Parathyroid adenoma (tissue), 2 donors: Measurements from ENCODE around the gene RASAL2.

ENCODE experiments used
- H2AFZ ChIP-seq: fragments of 300-600 bp; sonication (generic); one replicate; pipeline ENCODE4 v1.7.0; 2017; ENCODE audit warnings: antibody characterized with exemption, mild to moderate bottlenecking
- H3K27ac ChIP-seq: fragments of 300-600 bp; sonication (generic); one replicate; pipeline ENCODE4 v1.7.0; 2017
- H3K27me3 ChIP-seq: fragments of 300-600 bp; sonication (generic); one replicate; pipeline ENCODE4 v1.7.0; 2017; ENCODE audit warnings: low read length; ENCODE audit not compliant: control insufficient read depth, insufficient read depth
- H3K36me3 ChIP-seq: fragments of 300-600 bp; sonication (generic); one replicate; pipeline ENCODE4 v1.7.0; 2017; ENCODE audit warnings: low read length; ENCODE audit not compliant: control insufficient read depth, insufficient read depth
- H3K4me1 ChIP-seq: fragments of 300-600 bp; sonication (generic); one replicate; pipeline ENCODE4 v1.7.0; 2017; ENCODE audit warnings: control low read depth
- H3K4me2 ChIP-seq: fragments of 300-600 bp; sonication (generic); one replicate; pipeline ENCODE4 v1.7.0; 2017; ENCODE audit warnings: low read length
- H3K4me3 ChIP-seq: fragments of 300-600 bp; sonication (generic); one replicate; pipeline ENCODE4 v1.7.0; 2017; ENCODE audit warnings: low read depth, low read length
- H3K79me2 ChIP-seq: fragments of 300-600 bp; sonication (generic); one replicate; pipeline ENCODE4 v1.7.0; 2017; ENCODE audit warnings: control low read depth
- H3K9ac ChIP-seq: fragments of 300-600 bp; sonication (generic); one replicate; pipeline ENCODE4 v1.7.0; 2017; ENCODE audit warnings: mild to moderate bottlenecking
- H3K9me3 ChIP-seq: fragments of 300-600 bp; sonication (generic); one replicate; pipeline ENCODE4 v1.7.0; 2017; ENCODE audit warnings: low read length; ENCODE audit not compliant: control insufficient read depth
- TF ChIP-seq, protein P1 (sequence below): fragments of 300-600 bp; sonication (generic); IDR thresholded peaks from one replicate; pipeline ENCODE4 v1.7.0; 2017; ENCODE audit warnings: antibody characterized with exemption, mild to moderate bottlenecking
- donor health status: primary hyperparathyroidism.

Gene RASAL2

DNA sequence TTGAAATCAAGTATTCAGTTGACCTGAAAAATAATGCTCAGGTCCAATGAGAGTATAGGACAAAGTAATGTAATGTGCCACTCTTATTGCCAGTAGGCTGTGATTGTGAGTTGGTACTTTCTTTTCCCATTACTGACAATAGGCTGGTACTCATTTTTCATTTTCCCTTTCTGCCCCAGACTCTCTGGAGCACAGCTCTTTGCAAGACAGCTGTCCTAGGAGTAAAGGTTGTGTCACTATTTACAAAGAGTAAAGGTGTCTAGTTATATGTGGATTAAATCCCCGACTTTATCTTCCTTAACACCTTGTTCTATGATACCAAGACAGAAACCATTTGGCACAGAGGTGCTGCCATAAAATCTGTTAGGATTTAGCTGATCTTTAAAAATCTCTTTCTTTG, 32.3 kb upstream of the RASAL2 start:
- Histone ChIP-seq H3K4me3 (no peak overlapping the region), H3K27ac (no peak overlapping the region), H3K27me3 (no peaks in the 10 kb centered on the region), H3K9me3 (no peaks in the 10 kb centered on the region), H3K4me1 (no peaks in the 10 kb centered on the region), H3K79me2 (no peaks in the 10 kb centered on the region), H3K4me2 (no peak overlapping the region), H3K9ac (no peak overlapping the region), H3K36me3 (no peaks in the 10 kb centered on the region), H2AFZ (no peak overlapping the region)
- TF ChIP-seq, protein P1, sequence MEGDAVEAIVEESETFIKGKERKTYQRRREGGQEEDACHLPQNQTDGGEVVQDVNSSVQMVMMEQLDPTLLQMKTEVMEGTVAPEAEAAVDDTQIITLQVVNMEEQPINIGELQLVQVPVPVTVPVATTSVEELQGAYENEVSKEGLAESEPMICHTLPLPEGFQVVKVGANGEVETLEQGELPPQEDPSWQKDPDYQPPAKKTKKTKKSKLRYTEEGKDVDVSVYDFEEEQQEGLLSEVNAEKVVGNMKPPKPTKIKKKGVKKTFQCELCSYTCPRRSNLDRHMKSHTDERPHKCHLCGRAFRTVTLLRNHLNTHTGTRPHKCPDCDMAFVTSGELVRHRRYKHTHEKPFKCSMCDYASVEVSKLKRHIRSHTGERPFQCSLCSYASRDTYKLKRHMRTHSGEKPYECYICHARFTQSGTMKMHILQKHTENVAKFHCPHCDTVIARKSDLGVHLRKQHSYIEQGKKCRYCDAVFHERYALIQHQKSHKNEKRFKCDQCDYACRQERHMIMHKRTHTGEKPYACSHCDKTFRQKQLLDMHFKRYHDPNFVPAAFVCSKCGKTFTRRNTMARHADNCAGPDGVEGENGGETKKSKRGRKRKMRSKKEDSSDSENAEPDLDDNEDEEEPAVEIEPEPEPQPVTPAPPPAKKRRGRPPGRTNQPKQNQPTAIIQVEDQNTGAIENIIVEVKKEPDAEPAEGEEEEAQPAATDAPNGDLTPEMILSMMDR: no peak

DNA sequence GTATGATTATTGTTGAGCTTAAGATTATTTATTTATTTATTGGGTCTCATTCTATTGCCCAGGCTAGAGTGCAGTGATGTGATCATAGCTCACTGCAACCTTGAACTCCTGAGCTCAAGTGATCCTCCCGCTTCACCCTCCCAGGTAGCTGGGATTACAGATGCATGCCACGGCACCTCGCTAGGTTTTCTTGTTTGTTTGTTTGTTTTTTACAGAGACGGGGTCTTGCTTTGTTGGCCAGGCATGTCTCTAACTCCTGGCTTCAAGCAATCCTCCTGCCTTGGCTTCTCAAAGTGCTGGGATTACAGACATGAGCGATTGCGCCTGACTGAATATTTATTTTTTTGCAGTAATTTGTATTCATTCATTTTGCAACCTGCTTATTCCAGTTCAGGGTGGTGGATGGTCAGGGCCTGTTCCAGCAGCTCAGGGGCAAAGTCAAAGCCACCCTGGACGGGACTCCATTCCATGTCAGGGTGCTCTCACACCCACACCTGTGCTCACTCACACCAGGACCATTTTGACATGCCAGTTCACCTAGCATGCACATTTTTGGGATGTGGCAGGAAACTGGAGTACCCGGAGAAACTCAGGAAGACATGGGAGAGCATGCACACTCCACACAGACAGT, 29.6 kb upstream of the RASAL2 start:
- no peak overlapping the region for H3K27ac ChIP-seq
- no peak overlapping the region for H3K4me2 ChIP-seq
- H3K4me1 ChIP-seq: no peaks in the 10 kb centered on the region
- TF ChIP-seq, protein P1: no peak
- no peaks in the 10 kb centered on the region for H3K36me3 ChIP-seq
- no peak overlapping the region for H2AFZ ChIP-seq
- H3K79me2 ChIP-seq: no peaks in the 10 kb centered on the region
- no peak overlapping the region for H3K9ac ChIP-seq
- no peak overlapping the region for H3K4me3 ChIP-seq
- H3K9me3 ChIP-seq: no peaks in the 10 kb centered on the region
- no peaks in the 10 kb centered on the region for H3K27me3 ChIP-seq

DNA sequence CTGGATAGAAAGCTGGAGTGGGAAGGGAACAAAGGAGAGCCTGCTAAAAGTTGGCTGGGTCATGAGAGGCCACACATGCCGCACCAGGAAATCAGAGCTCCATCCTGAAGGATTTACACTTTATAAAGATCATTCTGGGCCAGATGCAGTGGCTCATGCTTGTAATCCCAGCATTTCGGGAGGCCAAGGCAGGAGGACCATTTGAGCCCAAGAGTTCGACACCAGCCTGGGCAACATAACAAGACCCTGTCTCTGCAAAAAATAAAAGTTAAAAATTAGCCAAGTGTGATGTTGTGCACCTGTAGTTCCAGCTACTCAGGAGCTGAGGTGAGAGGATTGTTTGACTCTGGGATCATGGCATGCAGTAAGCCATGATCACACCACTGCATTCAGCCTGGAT, 28.7 kb upstream of the RASAL2 start:
- TF ChIP-seq, protein P1: no peak
- no peak overlapping the region for H2AFZ ChIP-seq
- H3K4me2 ChIP-seq: no peak overlapping the region
- no peaks in the 10 kb centered on the region for H3K27me3 ChIP-seq
- no peaks in the 10 kb centered on the region for H3K4me1 ChIP-seq
- H3K9ac ChIP-seq: no peak overlapping the region
- H3K79me2 ChIP-seq: no peaks in the 10 kb centered on the region
- H3K4me3 ChIP-seq: no peak overlapping the region
- H3K27ac ChIP-seq: no peak overlapping the region
- H3K9me3 ChIP-seq: no peaks in the 10 kb centered on the region
- H3K36me3 ChIP-seq: no peaks in the 10 kb centered on the region

DNA sequence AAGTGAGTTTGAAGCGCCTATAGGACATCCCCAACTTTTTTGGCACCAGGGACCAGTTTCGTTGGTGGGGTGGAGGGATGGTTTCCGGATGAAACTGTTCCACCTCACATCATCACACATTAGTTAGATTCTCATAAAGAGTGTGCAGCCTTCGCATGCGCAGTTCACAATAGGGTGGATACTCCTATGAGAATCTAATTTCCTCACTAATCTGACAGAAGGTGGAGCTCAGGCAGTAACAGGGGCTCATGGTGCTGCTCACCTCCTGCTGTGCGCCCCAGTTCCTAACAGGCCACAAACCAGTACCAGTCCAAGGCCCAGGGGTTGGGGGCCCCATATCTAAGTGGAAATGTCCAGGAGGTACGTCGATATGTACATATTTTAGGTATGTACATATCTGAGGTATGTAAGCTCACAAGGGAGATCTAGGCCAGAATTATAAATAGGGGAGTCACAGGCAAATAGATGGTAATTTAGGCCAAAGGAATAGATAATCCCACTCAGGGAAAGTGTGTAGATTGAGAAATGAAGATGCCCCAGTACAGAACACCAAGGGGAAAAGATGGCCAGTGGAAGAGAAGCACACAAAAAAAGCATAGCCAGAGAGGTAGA, 27.5 kb upstream of the RASAL2 start:
- Histone ChIP-seq H3K4me1 (no peaks in the 10 kb centered on the region), H3K36me3 (no peaks in the 10 kb centered on the region), H3K9ac (no peak overlapping the region), H3K27ac (no peak overlapping the region), H3K4me3 (no peak overlapping the region), H3K9me3 (no peaks in the 10 kb centered on the region), H2AFZ (no peak overlapping the region), H3K79me2 (no peaks in the 10 kb centered on the region), H3K27me3 (no peaks in the 10 kb centered on the region), H3K4me2 (no peak overlapping the region)
- TF ChIP-seq, protein P1: no peak
